GM23248 (cell line): ENCODE data around the gene MRPL40.

Source experiments
- EZH2 ChIP-seq: fragments of 200-600 bp; sonication (generic); IDR thresholded peaks from 2 replicates; pipeline ENCODE4 v1.6.1; 2018; ENCODE audit warnings: antibody characterized with exemption, mild to moderate bottlenecking; ENCODE audit not compliant: insufficient read depth, poor library complexity, severe bottlenecking
- EZH2phosphoT487 ChIP-seq: fragments of 200-600 bp; sonication (generic); IDR thresholded peaks from 2 replicates; pipeline ENCODE4 v1.6.1; 2018; ENCODE audit warnings: antibody characterized with exemption, moderate library complexity, mild to moderate bottlenecking, low read depth; ENCODE audit not compliant: insufficient read depth

DNA sequence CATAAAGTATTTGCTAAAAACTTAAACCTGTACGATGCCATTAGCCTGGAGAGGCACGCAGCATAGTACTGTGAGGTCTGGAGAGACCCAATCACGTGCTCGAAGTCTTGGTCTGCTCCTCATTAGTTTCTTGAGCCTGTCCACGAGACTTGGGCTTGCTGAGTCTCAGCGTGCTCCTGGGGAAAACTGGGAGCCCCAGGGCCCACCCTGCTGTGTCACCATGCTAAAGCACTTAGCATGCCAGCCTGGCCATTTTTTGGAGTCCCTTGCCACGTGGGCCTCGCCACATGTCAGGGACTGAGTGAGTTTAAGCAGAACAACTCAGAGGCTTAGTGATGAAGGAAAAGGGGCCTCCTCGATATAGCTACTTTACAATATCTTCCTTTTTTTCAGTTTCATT is 50.0 kb downstream of the MRPL40 start:
- TF ChIP-seq EZH2 (no peak), EZH2phosphoT487 (no peak)
